Neural cell (in vitro differentiated cells): ENCODE data around the gene TMEM186. TPM values are rescaled to one million over a fixed set of nuclear protein-coding genes. Genes with fewer than 3 reads are reported as not detected.

ENCODE experiments used
- H2AFZ ChIP-seq: fragments of 200-600, 300-800 bp; sonication (generic), shearing (Covaris generic); 2 replicates; pipeline ENCODE4 v1.6.0; 2014; ENCODE audit warnings: low read depth, mild to moderate bottlenecking, antibody characterized with exemption, low read length, moderate library complexity
- H3F3A ChIP-seq: fragments of 200-600 bp; shearing (Covaris generic); 2 replicates; pipeline ENCODE4 v1.6.1; 2016; ENCODE audit warnings: mild to moderate bottlenecking, moderate library complexity, mixed read lengths, antibody characterized with exemption, low read length; ENCODE audit not compliant: insufficient read depth, poor library complexity, severe bottlenecking
- H3K27ac ChIP-seq: fragments of 200-600, 300-800 bp; sonication (generic), shearing (Covaris generic); 2 replicates; pipeline ENCODE4 v1.5.1; 2014; ENCODE audit warnings: mild to moderate bottlenecking, low read length, moderate library complexity
- H3K27me3 ChIP-seq: fragments of 300-800, 200-600 bp; sonication (generic), shearing (Covaris generic); 2 replicates; pipeline ENCODE4 v1.6.0; 2014; ENCODE audit warnings: mild to moderate bottlenecking, low read depth, low read length, moderate library complexity; ENCODE audit not compliant: insufficient read depth
- H3K36me3 ChIP-seq: fragments of 300-800, 200-600 bp; sonication (generic), shearing (Covaris generic); 2 replicates; pipeline ENCODE4 v1.5.1; 2014; ENCODE audit warnings: mild to moderate bottlenecking, antibody characterized with exemption, low read length, moderate library complexity; ENCODE audit not compliant: insufficient read depth
- H3K4me2 ChIP-seq: fragments of 300-800, 200-600 bp; sonication (generic), shearing (Covaris generic); 2 replicates; pipeline ENCODE4 v1.6.0; 2014; ENCODE audit warnings: mild to moderate bottlenecking, low read length
- H3K4me3 ChIP-seq: fragments of 300-800, 200-600 bp; sonication (generic), shearing (Covaris generic); 2 replicates; pipeline ENCODE4 v1.5.1; 2014; ENCODE audit warnings: mild to moderate bottlenecking, low read length, moderate library complexity
- H3K79me2 ChIP-seq: fragments of 200-600 bp; shearing (Covaris generic); replicated peaks from 2 replicates; pipeline ENCODE4 v1.6.0; 2014; ENCODE audit warnings: mild to moderate bottlenecking, low read length, moderate library complexity; ENCODE audit not compliant: insufficient read depth
- H3K9ac ChIP-seq: fragments of 300-800, 200-600 bp; sonication (generic), shearing (Covaris generic); 2 replicates; pipeline ENCODE4 v1.6.1; 2016; ENCODE audit warnings: mild to moderate bottlenecking, low read length, mixed read lengths
- H3K9me2 ChIP-seq: fragments of 200-600 bp; shearing (Covaris generic); 2 replicates; pipeline ENCODE4 v1.6.1; 2016; ENCODE audit warnings: mild to moderate bottlenecking, low read length, mixed read lengths; ENCODE audit not compliant: insufficient read depth
- H3K9me3 ChIP-seq: fragments of 200-600, 300-800 bp; sonication (generic), shearing (Covaris generic); 2 replicates; pipeline ENCODE4 v1.6.1; 2016; ENCODE audit warnings: mild to moderate bottlenecking, mixed run types, low read length, moderate library complexity, mixed read lengths
- H4K20me1 ChIP-seq: fragments of 200-600 bp; shearing (Covaris generic); 2 replicates; pipeline ENCODE4 v1.6.1; 2016; ENCODE audit warnings: mild to moderate bottlenecking, mixed run types; ENCODE audit not compliant: insufficient read depth
- CTCF ChIP-seq: fragments of 450-650 bp; IDR thresholded peaks from 2 replicates; pipeline ENCODE4 v1.5.1; 2014; ENCODE audit warnings: antibody characterized with exemption, mild to moderate bottlenecking, moderate library complexity; ENCODE audit not compliant: poor library complexity, severe bottlenecking
- EP300 ChIP-seq: fragments of 450-650 bp; conservative IDR thresholded peaks from 2 replicates; pipeline ENCODE4 v1.6.1; 2014; ENCODE audit warnings: antibody characterized with exemption, mild to moderate bottlenecking, moderate library complexity; ENCODE audit not compliant: poor library complexity, severe bottlenecking
- EZH2 ChIP-seq: fragments of 200-600, 300-800 bp; shearing (Covaris generic), sonication (generic); IDR thresholded peaks from 2 replicates; pipeline ENCODE4 v1.6.1; 2014; ENCODE audit warnings: antibody characterized with exemption, low read length, borderline replicate concordance, mild to moderate bottlenecking; ENCODE audit not compliant: insufficient read depth, poor library complexity, severe bottlenecking
- MXI1 ChIP-seq: fragments of 450-650 bp; conservative IDR thresholded peaks from 2 replicates; pipeline ENCODE4 v1.6.1; 2014; ENCODE audit warnings: antibody characterized with exemption, mild to moderate bottlenecking; ENCODE audit not compliant: poor library complexity, severe bottlenecking
- POLR2AphosphoS5 ChIP-seq: IDR thresholded peaks from 2 replicates; pipeline ENCODE4 v1.6.1; 2012
- RAD21 ChIP-seq: fragments of 450-650 bp; conservative IDR thresholded peaks from 2 replicates; pipeline ENCODE4 v1.6.1; 2014; ENCODE audit warnings: antibody characterized with exemption, mild to moderate bottlenecking, moderate library complexity
- REST ChIP-seq: IDR thresholded peaks from 2 replicates; pipeline ENCODE4 v1.6.1; 2012; ENCODE audit warnings: borderline replicate concordance
- SMC3 ChIP-seq: fragments of 450-650 bp; conservative IDR thresholded peaks from 2 replicates; pipeline ENCODE4 v1.6.1; 2014; ENCODE audit warnings: antibody characterized with exemption, mild to moderate bottlenecking, moderate library complexity; ENCODE audit not compliant: poor library complexity
- TAF1 ChIP-seq: IDR thresholded peaks from 2 replicates; pipeline ENCODE4 v1.6.1; 2012; ENCODE audit warnings: low read depth
- polyA plus RNA-seq: library from polyadenylated mRNA; depleted of rRNA; stranded (reverse); fragments of >200 nt; gene quantifications from 2 replicates; pipeline ENCODE4 v1.2.3, GENCODE V29; 2014

Gene TMEM186
- polyA plus RNA-seq, 1 donor from 2014 or later: 7.7 TPM

DNA sequence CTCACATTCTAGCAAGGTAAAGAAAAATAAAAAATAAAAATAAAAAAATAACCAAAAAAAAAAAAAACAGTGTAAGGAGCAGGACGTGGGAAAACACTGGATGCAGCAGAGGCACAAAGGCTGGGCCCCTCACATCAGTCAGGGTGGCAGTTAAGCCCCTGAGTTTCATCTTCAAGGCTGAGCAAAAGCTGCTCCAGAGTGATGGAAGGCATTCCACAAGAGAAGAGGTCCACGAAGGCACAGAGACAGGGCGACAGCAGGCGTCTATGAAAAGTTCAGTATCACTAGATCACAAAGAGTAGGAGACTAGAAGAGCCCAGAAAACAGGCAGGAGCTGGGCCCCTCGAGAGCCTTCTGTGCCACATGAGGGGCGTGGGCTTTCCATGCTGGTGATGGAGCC lies 12.0 kb downstream of the TMEM186 start:
- no peaks in the 10 kb centered on the region for H3K9me3 ChIP-seq
- no peaks in the 10 kb centered on the region for H3K9me2 ChIP-seq
- no peaks in the 10 kb centered on the region for H3K27me3 ChIP-seq
- no peak overlapping the region for H3K4me2 ChIP-seq
- no peaks in the 10 kb centered on the region for H3F3A ChIP-seq
- H2AFZ ChIP-seq: no peak overlapping the region
- no peaks in the 10 kb centered on the region for H4K20me1 ChIP-seq
- TF ChIP-seq RAD21 (no peak), SMC3 (no peak), EP300 (no peak), EZH2 (no peak), TAF1 (no peak), MXI1 (no peak)
- peaks cover 7% of the 10 kb centered on the region for H3K36me3 ChIP-seq
- H3K27ac ChIP-seq: no peak overlapping the region
- no peaks in the 10 kb centered on the region for H3K79me2 ChIP-seq
- no peak overlapping the region for H3K9ac ChIP-seq
- H3K4me3 ChIP-seq: no peak overlapping the region

DNA sequence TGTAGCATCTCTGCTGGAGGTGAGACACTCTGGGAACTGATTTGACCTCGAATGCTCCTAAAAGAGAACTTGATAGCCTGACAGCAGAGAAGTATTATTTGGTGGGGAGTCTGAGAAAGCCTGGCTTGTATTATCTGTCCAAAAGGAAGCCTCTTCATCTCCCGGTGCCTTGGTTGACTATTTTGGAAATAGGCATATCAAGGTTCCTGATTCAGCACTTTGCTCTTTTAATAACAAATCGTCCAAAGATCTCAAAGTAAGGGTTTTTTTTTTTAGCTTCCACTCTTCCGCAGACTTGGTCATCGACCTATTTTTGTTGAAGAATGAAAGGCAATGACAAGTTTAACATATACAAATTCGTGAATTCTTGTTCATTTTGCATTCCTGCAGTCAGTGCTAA lies 14.8 kb downstream of the TMEM186 start:
- no peaks in the 10 kb centered on the region for H3K79me2 ChIP-seq
- TF ChIP-seq TAF1: no peak
- no peaks in the 10 kb centered on the region for H3K9me3 ChIP-seq
- no peak overlapping the region for H2AFZ ChIP-seq
- no peaks in the 10 kb centered on the region for H3K27me3 ChIP-seq
- H3K4me2 ChIP-seq: no peak overlapping the region
- H4K20me1 ChIP-seq: no peaks in the 10 kb centered on the region
- peaks cover 7% of the 10 kb centered on the region for H3K36me3 ChIP-seq
- H3K9me2 ChIP-seq: no peaks in the 10 kb centered on the region
- no peak overlapping the region for H3K27ac ChIP-seq
- no peaks in the 10 kb centered on the region for H3F3A ChIP-seq
- no peak overlapping the region for H3K4me3 ChIP-seq
- H3K9ac ChIP-seq: no peak overlapping the region

DNA sequence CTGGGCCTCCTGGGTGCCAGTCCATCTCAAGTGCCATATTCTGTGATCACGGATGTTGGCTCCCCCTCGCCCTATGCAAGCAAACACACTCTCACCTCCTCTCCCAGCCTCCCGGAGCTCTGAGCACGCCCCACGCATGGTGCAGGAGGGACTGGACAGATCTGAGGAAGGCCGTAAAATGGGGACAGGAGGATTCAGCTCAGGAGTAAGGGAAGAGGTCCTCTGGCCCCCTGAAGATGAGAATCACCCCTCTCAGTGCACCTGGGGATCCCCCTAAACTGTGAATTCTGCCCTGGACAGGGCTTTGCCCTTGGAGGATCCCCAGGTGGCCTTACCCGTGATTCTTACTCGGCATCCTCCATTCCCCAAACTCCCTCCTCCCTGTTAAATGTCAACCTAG lies 15.6 kb downstream of the TMEM186 start:
- H3K9ac ChIP-seq: no peak overlapping the region
- no peaks in the 10 kb centered on the region for H3K9me2 ChIP-seq
- H2AFZ ChIP-seq: no peak overlapping the region
- H3F3A ChIP-seq: no peaks in the 10 kb centered on the region
- no peak for TF ChIP-seq EZH2
- TF ChIP-seq MXI1: no peak
- TF ChIP-seq POLR2AphosphoS5: no peak
- no peak for TF ChIP-seq RAD21
- no peak for TF ChIP-seq SMC3
- TF ChIP-seq REST: no peak
- no peak for TF ChIP-seq EP300
- no peak for TF ChIP-seq TAF1
- TF ChIP-seq CTCF: no peak
- no peaks in the 10 kb centered on the region for H3K79me2 ChIP-seq
- no peaks in the 10 kb centered on the region for H3K9me3 ChIP-seq
- H3K36me3 ChIP-seq: peaks cover 7% of the 10 kb centered on the region
- no peaks in the 10 kb centered on the region for H3K27me3 ChIP-seq
- no peak overlapping the region for H3K27ac ChIP-seq
- H3K4me2 ChIP-seq: no peak overlapping the region
- H3K4me3 ChIP-seq: no peak overlapping the region
- H4K20me1 ChIP-seq: no peaks in the 10 kb centered on the region
